K562 (cell line): ENCODE data around the gene DRD2. TPM values are rescaled to one million over a fixed set of nuclear protein-coding genes. Genes with fewer than 3 reads are reported as not detected.

ENCODE experiments used
- ATAC-seq: fragments of 200-7000 bp; cut with Tn5 transposase; 3 replicates; pipeline ENCODE4 v1.9.1; 2020; ENCODE audit warnings: moderate library complexity
- BruUV-seq: library from RNA; stranded (reverse); fragments of 400-500 nt; replicated peaks from 2 replicates; lab custom pipeline; 2021; lab: Mats Ljungman, UMichigan
- CTCF ChIA-PET: fragments of 300-600 bp; formaldehyde crosslinking; extraction: SDS; loops from one replicate; lab custom pipeline; 2021; ENCODE audit warnings: low intra/inter-chr PET ratio; lab: Yijun Ruan, JAX
- POLR2A ChIA-PET: fragments of 300-600, 350-650 bp; sonication (Branson Sonifier 250); formaldehyde crosslinking; extraction: SDS; loops from one replicate; lab custom pipeline; 2021; ENCODE audit warnings: antibody characterized with exemption, inconsistent platforms; lab: Yijun Ruan, JAX
- DNase-seq, 4 experiments: peaks; one replicate each; pipeline versions ENCODE4 v3.0.0 to v3.0.0-alpha.2; 2011 to 2018; ENCODE audit warnings: low spot score in 3 of 4, mixed read lengths in 3 of 4; ENCODE audit errors: extremely low read depth in 1 of 4
- FAIRE-seq: peaks from 2 replicates; lab custom pipeline; 2011; peaks lifted over from hg19 to GRCh38; lab: Jason Lieb, UNC
- H2AFZ ChIP-seq: 2 replicates; pipeline ENCODE4 v1.6.0; 2011; ENCODE audit warnings: low read depth, low read length, control low read depth, inconsistent platforms
- H3K27ac ChIP-seq: fragments of 200-600 bp; 3 replicates; pipeline ENCODE4 v1.8.0; 2011; ENCODE audit warnings: low read depth, mild to moderate bottlenecking, control low read depth, inconsistent platforms, low read length, moderate library complexity, mixed read lengths; ENCODE audit errors: extremely low read depth
- H3K27me3 ChIP-seq, 2 experiments: fragments of 300-600 bp in 1 of 2; 2 replicates in 1 of 2; 3 replicates in 1 of 2; pipeline versions ENCODE4 v1.6.0 to v1.8.0; 2011; ENCODE audit warnings: inconsistent platforms in 2 of 2, low read length in 2 of 2, mild to moderate bottlenecking in 1 of 2, mixed read lengths in 1 of 2, moderate library complexity in 1 of 2; ENCODE audit not compliant: control insufficient read depth in 2 of 2, insufficient read depth in 2 of 2
- H3K36me3 ChIP-seq: fragments of 300-600 bp; 3 replicates; pipeline ENCODE4 v1.8.0; 2011; ENCODE audit warnings: mild to moderate bottlenecking, low read length, inconsistent platforms; ENCODE audit not compliant: control insufficient read depth, insufficient read depth
- H3K4me1 ChIP-seq, 2 experiments: fragments of 200-600 bp in 1 of 2; replicated peaks in 1 of 2; 2 replicates in 1 of 2; 3 replicates in 1 of 2; pipeline versions ENCODE4 v1.5.1 to v1.8.0; 2011; ENCODE audit warnings: inconsistent platforms in 2 of 2, low read length in 2 of 2, mild to moderate bottlenecking in 1 of 2, mixed read lengths in 1 of 2, moderate library complexity in 1 of 2; ENCODE audit not compliant: control insufficient read depth in 2 of 2, insufficient read depth in 2 of 2
- H3K4me2 ChIP-seq: 2 replicates; pipeline ENCODE4 v1.6.1; 2011; ENCODE audit warnings: low read length, control low read depth, inconsistent platforms, mixed read lengths; ENCODE audit not compliant: insufficient read depth
- H3K4me3 ChIP-seq: fragments of 200-600 bp; sonication (generic), shearing (Covaris generic); 2 replicates; pipeline ENCODE4 v1.5.1; 2016; ENCODE audit warnings: control low read depth, inconsistent platforms
- H3K79me2 ChIP-seq: fragments of 200-600 bp; 3 replicates; pipeline ENCODE4 v1.8.0; 2011; ENCODE audit warnings: low read length, inconsistent platforms; ENCODE audit not compliant: control insufficient read depth, insufficient read depth
- H3K9ac ChIP-seq, 2 experiments: 2 replicates each; pipeline versions ENCODE4 v1.6.0 to v1.6.1; 2011; ENCODE audit warnings: low read depth in 2 of 2, low read length in 2 of 2, control low read depth in 1 of 2, inconsistent platforms in 1 of 2, mild to moderate bottlenecking in 1 of 2, mixed read lengths in 1 of 2; ENCODE audit not compliant: insufficient read depth in 1 of 2
- H3K9me1 ChIP-seq: one replicate; pipeline ENCODE4 v1.6.0; 2011; ENCODE audit warnings: inconsistent platforms, mild to moderate bottlenecking, low read length, moderate library complexity; ENCODE audit not compliant: control insufficient read depth, insufficient read depth
- H3K9me3 ChIP-seq: replicated peaks from 2 replicates; pipeline ENCODE4 v1.5.1; 2011; ENCODE audit warnings: low read depth, low read length, inconsistent platforms; ENCODE audit not compliant: control insufficient read depth, insufficient read depth
- H4K20me1 ChIP-seq: replicated peaks from 2 replicates; pipeline ENCODE4 v1.6.1; 2011; ENCODE audit warnings: low read length, inconsistent platforms, mixed read lengths; ENCODE audit not compliant: control insufficient read depth, insufficient read depth
- C11orf30 ChIP-seq: fragments of 450-650 bp; IDR thresholded peaks from 2 replicates; pipeline ENCODE4 v1.6.1; 2016; ENCODE audit warnings: low read depth, mild to moderate bottlenecking
- CEBPB ChIP-seq: fragments of 450-650 bp; IDR thresholded peaks from 2 replicates; pipeline ENCODE4 v1.6.1; 2016; ENCODE audit warnings: missing genetic modification characterization, missing compliant biosample characterization
- CHD4 ChIP-seq: fragments of 200-600 bp; sonication (generic); IDR thresholded peaks from 3 replicates; pipeline ENCODE4 v1.6.1; 2012; ENCODE audit warnings: low read depth, mild to moderate bottlenecking, mixed read lengths, low read length, inconsistent platforms; ENCODE audit not compliant: insufficient read depth, insufficient replicate concordance, poor library complexity, severe bottlenecking
- HDAC1 ChIP-seq, 2 experiments: fragments of 450-650 bp; IDR thresholded peaks; 2 replicates each; pipeline ENCODE4 v1.6.1; 2016 to 2017; ENCODE audit warnings: inconsistent platforms in 1 of 2, mild to moderate bottlenecking in 1 of 2, moderate library complexity in 1 of 2
- HDAC3 ChIP-seq: fragments of 450-650 bp; IDR thresholded peaks from 2 replicates; pipeline ENCODE4 v1.6.1; 2018; ENCODE audit warnings: borderline replicate concordance, mild to moderate bottlenecking, moderate library complexity; ENCODE audit not compliant: partially characterized antibody
- HNRNPUL1 ChIP-seq: fragments of 200-400 bp; formaldehyde crosslinking; IDR thresholded peaks from 2 replicates; pipeline ENCODE4 v1.6.1; 2017; ENCODE audit warnings: low read length
- HOMEZ ChIP-seq: fragments of 250-450 bp; sonication (Bioruptor Pico); IDR thresholded peaks from 2 replicates; pipeline ENCODE4 v1.4.0; 2020; ENCODE audit warnings: mild to moderate bottlenecking, moderate library complexity
- IFI16 ChIP-seq: fragments of 250-450 bp; sonication (Bioruptor Pico); IDR thresholded peaks from 2 replicates; pipeline ENCODE4 v2.1.2; 2022; ENCODE audit warnings: mild to moderate bottlenecking, inconsistent platforms
- KLF10 ChIP-seq: fragments of 250-450 bp; sonication (Bioruptor Pico); IDR thresholded peaks from 2 replicates; pipeline ENCODE4 v1.6.1; 2021; ENCODE audit warnings: matching md5 sums
- POLR2B ChIP-seq: fragments of 450-650 bp; IDR thresholded peaks from 2 replicates; pipeline ENCODE4 v1.6.1; 2018; ENCODE audit warnings: low read depth; ENCODE audit not compliant: partially characterized antibody
- TOE1 ChIP-seq, 2 experiments: fragments of 450-650 bp in 1 of 2; sonication (generic) in 1 of 2; formaldehyde crosslinking in 1 of 2; IDR thresholded peaks; 2 replicates each; pipeline versions ENCODE4 v1.7.1 to v1.8.0; 2016 to 2022; ENCODE audit warnings: borderline replicate concordance in 2 of 2, mild to moderate bottlenecking in 2 of 2, antibody characterized with exemption in 1 of 2, inconsistent platforms in 1 of 2, low read depth in 1 of 2, missing genetic modification reagents in 1 of 2, moderate library complexity in 1 of 2
- U2AF2 ChIP-seq: fragments of 200-400 bp; formaldehyde crosslinking; optimal IDR thresholded peaks from 2 replicates; pipeline ENCODE3; 2017; ENCODE audit warnings: low read depth, mild to moderate bottlenecking, low read length
- XRCC5 ChIP-seq: fragments of 200-400 bp; formaldehyde crosslinking; IDR thresholded peaks from 2 replicates; pipeline ENCODE4 v1.6.1; 2017; ENCODE audit warnings: low read depth, mild to moderate bottlenecking, low read length
- ZNF140 ChIP-seq: fragments of 250-450 bp; sonication (Bioruptor Pico); IDR thresholded peaks from 2 replicates; pipeline ENCODE4 v1.8.0; 2021; ENCODE audit warnings: moderate library complexity, mild to moderate bottlenecking, inconsistent platforms
- ZNF766 ChIP-seq: fragments of 200-800 bp; sonication (Bioruptor generic); conservative IDR thresholded peaks from 2 replicates; pipeline ENCODE4 v1.6.1; 2016; ENCODE audit warnings: missing genetic modification characterization, missing compliant biosample characterization
- WGBS: fragments of 100-300 bp; shearing (Covaris generic); methylation state at CpG from one replicate; pipeline ENCODE4 v1.1.6; 2016; ENCODE audit warnings: low coverage, mixed read lengths; ENCODE audit not compliant: insufficient coverage; ENCODE audit errors: missing lambda C conversion rate; 5-methylcytosine and 5-hydroxymethylcytosine counted together
- in situ Hi-C: fragments of 300-500 bp; cut with MboI; formaldehyde crosslinking; loops from 4 replicates; pipeline ENCODE4 v1.15.0; 2018; ENCODE audit warnings: inconsistent platforms, mixed read lengths
- intact Hi-C: fragments of 100-400 bp; cut with micrococcal nuclease; formaldehyde crosslinking; loops from 2 replicates; pipeline ENCODE4 v1.14.2; 2022
- polyA plus RNA-seq, 8 experiments: library from polyadenylated mRNA; depleted of rRNA in 4 of 8; stranded (reverse) in 5 of 8; unstranded in 3 of 8; fragments of >200 nt; fragmentation: Nextera tagmentation in 2 of 8; fragmentation: Illumina TruSeq in 1 of 8; extraction: Ambion mirVana in 2 of 8; extraction: Trizol in 1 of 8; gene quantifications; 2 replicates each; pipeline versions ENCODE4 v1.2.1 to v1.2.3, GENCODE V29; 2011 to 2014; ENCODE audit warnings: inconsistent platforms in 1 of 8, missing spikeins in 1 of 8
- total RNA-seq, 7 experiments: library from RNA; depleted of rRNA in 6 of 7; stranded (reverse); fragments of >200 nt in 6 of 7; fragmentation: Illumina TruSeq in 2 of 7; extraction: Trizol in 2 of 7; gene quantifications; 2 replicates each; pipeline versions ENCODE4 v1.2.1 to v1.2.3, GENCODE V29; 2011 to 2021; ENCODE audit warnings: low replicate concordance in 1 of 7
- TF ChIP-seq, protein P1 (sequence below): fragments of 450-650 bp; IDR thresholded peaks from 2 replicates; pipeline ENCODE4 v1.6.1; 2017; ENCODE audit warnings: antibody characterized with exemption, mild to moderate bottlenecking
- TF ChIP-seq, protein P2 (sequence below): sonication (generic); formaldehyde crosslinking; IDR thresholded peaks from 2 replicates; pipeline ENCODE4 v1.8.0; 2022; ENCODE audit warnings: missing genetic modification reagents, mild to moderate bottlenecking, borderline replicate concordance

The DRD2 gene
- total and polyA plus RNA-seq, 9 of the 15 experiments (the other 6 are each of a cell fraction or from before 2014, with no cell fraction given): not detected

GRCh38 chr11:113484223-113484622 is 9.0 kb upstream of the DRD2 start:
- in situ Hi-C loops: no loop called here
- FAIRE-seq: no peak
- no peak for TF ChIP-seq HDAC1 (IDR thresholded peaks at IDR 0.05)
- no peak for TF ChIP-seq XRCC5
- no peak for TF ChIP-seq TOE1 (IDR thresholded peaks at IDR 0.05; ENCODE audit: borderline replicate concordance)
- TF ChIP-seq TOE1 (CRISPR knock-in tag; IDR thresholded peaks at IDR 0.05; ENCODE audit: borderline replicate concordance, low read depth): no peak
- TF ChIP-seq, protein P1, sequence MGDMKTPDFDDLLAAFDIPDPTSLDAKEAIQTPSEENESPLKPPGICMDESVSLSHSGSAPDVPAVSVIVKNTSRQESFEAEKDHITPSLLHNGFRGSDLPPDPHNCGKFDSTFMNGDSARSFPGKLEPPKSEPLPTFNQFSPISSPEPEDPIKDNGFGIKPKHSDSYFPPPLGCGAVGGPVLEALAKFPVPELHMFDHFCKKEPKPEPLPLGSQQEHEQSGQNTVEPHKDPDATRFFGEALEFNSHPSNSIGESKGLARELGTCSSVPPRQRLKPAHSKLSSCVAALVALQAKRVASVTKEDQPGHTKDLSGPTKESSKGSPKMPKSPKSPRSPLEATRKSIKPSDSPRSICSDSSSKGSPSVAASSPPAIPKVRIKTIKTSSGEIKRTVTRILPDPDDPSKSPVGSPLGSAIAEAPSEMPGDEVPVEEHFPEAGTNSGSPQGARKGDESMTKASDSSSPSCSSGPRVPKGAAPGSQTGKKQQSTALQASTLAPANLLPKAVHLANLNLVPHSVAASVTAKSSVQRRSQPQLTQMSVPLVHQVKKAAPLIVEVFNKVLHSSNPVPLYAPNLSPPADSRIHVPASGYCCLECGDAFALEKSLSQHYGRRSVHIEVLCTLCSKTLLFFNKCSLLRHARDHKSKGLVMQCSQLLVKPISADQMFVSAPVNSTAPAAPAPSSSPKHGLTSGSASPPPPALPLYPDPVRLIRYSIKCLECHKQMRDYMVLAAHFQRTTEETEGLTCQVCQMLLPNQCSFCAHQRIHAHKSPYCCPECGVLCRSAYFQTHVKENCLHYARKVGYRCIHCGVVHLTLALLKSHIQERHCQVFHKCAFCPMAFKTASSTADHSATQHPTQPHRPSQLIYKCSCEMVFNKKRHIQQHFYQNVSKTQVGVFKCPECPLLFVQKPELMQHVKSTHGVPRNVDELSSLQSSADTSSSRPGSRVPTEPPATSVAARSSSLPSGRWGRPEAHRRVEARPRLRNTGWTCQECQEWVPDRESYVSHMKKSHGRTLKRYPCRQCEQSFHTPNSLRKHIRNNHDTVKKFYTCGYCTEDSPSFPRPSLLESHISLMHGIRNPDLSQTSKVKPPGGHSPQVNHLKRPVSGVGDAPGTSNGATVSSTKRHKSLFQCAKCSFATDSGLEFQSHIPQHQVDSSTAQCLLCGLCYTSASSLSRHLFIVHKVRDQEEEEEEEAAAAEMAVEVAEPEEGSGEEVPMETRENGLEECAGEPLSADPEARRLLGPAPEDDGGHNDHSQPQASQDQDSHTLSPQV: no peak
- no peak for TF ChIP-seq CHD4
- no peak for TF ChIP-seq POLR2B
- no peak for TF ChIP-seq KLF10 (CRISPR knock-in tag)
- no peak for TF ChIP-seq CEBPB
- TF ChIP-seq C11orf30: no peak
- TF ChIP-seq HNRNPUL1: no peak
- TF ChIP-seq IFI16: no peak
- no peak for TF ChIP-seq ZNF766
- no peak for TF ChIP-seq HOMEZ (CRISPR knock-in tag)
- no peak for TF ChIP-seq HDAC3
- no peak for TF ChIP-seq U2AF2
- TF ChIP-seq, protein P2, sequence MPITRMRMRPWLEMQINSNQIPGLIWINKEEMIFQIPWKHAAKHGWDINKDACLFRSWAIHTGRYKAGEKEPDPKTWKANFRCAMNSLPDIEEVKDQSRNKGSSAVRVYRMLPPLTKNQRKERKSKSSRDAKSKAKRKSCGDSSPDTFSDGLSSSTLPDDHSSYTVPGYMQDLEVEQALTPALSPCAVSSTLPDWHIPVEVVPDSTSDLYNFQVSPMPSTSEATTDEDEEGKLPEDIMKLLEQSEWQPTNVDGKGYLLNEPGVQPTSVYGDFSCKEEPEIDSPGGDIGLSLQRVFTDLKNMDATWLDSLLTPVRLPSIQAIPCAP (CRISPR knock-in tag): no peak
- no peak for TF ChIP-seq ZNF140 (CRISPR knock-in tag)

More at GRCh38 chr11:113484223-113484622, 9.0 kb upstream of the DRD2 start:
- ATAC-seq (no peak), DNase-seq (no peak)
- H3K27ac ChIP-seq: no peak overlapping the region
- BruUV-seq: no TSS peak
- no peak overlapping the region for H3K4me2 ChIP-seq
- H2AFZ ChIP-seq: no peak overlapping the region
- POLR2A ChIA-PET: no interaction called here
- WGBS: 0% methylated on average over 2 of the region's 2 CpGs
- H3K9ac ChIP-seq: no peak overlapping the region
- intact Hi-C loops: no loop called here
- H3K79me2 ChIP-seq: no peaks in the 10 kb centered on the region
- H3K9me1 ChIP-seq: no peaks in the 10 kb centered on the region
- H3K9me3 ChIP-seq: no peaks in the 10 kb centered on the region
- no peaks in the 10 kb centered on the region; the same call in 1 of the 2 replicates for H4K20me1 ChIP-seq
- H3K4me1 ChIP-seq: no peaks in the 10 kb centered on the region
- no peak overlapping the region for H3K4me3 ChIP-seq
- H3K27me3 ChIP-seq: peaks cover 0 to 13% of the 10 kb centered on the region in 2 experiments; a peak in 4 of 5 replicates
- no peaks in the 10 kb centered on the region for H3K36me3 ChIP-seq
- CTCF ChIA-PET: no interaction called here
